ENCODE measurements around the gene COBLL1. TPM values are rescaled to one million over a fixed set of nuclear protein-coding genes. Genes with fewer than 3 reads are reported as not detected.

The COBLL1 gene
- total RNA-seq, 1 experiment from 2014 or later = 5.9 TPM

DNA sequence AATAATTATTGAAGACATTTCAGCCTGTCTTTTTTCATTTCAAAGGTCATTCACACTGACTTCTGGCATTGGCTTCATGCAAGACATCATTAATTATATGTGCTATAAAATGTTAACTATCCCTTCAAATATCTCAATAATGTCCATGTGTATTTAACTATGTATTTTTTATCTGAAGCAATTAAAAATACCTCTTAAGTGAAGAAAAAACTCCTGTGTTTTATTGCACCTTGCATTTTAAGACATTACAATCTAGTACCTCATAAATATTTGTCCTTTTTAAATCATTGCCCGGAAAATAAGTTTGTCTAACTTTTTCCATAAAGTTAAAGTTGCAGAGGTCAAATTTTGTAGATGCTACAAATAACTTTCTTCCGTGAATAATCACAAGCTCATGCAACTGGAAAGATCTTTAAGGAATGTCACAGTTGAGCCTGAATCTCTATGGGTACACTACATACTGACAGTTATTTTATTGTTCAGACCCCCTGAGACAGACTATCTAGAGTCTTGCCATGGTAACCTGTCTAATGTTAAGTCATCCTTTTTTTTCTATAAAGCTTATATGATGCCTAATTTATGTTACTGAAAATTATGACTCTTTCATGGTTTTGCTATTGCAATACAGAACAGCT, 38.4 kb upstream of the COBLL1 start:
- Histone ChIP-seq H3K14ac (ENCODE audit: insufficient read depth, low read length) (no peak overlapping the region), H4K20me1 (ENCODE audit: control insufficient read depth, insufficient read depth, insufficient read length) (no peaks in the 10 kb centered on the region), H3K27me3 (ENCODE audit: insufficient read depth, low read length) (no peaks in the 10 kb centered on the region), H3K18ac (ENCODE audit: insufficient read length, low read depth, low read length) (no peak overlapping the region), H3K4me1 (ENCODE audit: insufficient read depth, low read length) (no peaks in the 10 kb centered on the region), H3K79me1 (ENCODE audit: insufficient read depth, low read depth, low read length, poor library complexity, severe bottlenecking) (no peaks in the 10 kb centered on the region), H2BK20ac (ENCODE audit: low read depth, low read length, poor library complexity, severe bottlenecking) (no peak overlapping the region), H3K23me2 (ENCODE audit: insufficient read length, low read depth, low read length, poor library complexity, severe bottlenecking) (no peaks in the 10 kb centered on the region), H3K56ac (ENCODE audit: insufficient read length, low read depth, low read length) (no peak overlapping the region), H3T11ph (ENCODE audit: low read length) (no peak overlapping the region), H3K4me2 (ENCODE audit: insufficient read depth, insufficient read length, low read length) (no peak overlapping the region), H2AK5ac (ENCODE audit: insufficient read length, low read length) (no peak overlapping the region), H2BK15ac (ENCODE audit: low read depth, low read length) (no peak overlapping the region), H2BK120ac (ENCODE audit: low read depth, low read length, poor library complexity, severe bottlenecking) (no peak overlapping the region), H3K79me2 (ENCODE audit: insufficient read depth, low read length) (no peaks in the 10 kb centered on the region), H3K4ac (ENCODE audit: low read depth, low read length) (no peak overlapping the region), H2BK5ac (ENCODE audit: insufficient read length, low read length) (no peak overlapping the region), H4K91ac (ENCODE audit: insufficient read length, low read depth, low read length) (no peak overlapping the region), H3K23ac (ENCODE audit: insufficient read length, low read depth, low read length) (no peak overlapping the region), H4K8ac (replicated peaks; ENCODE audit: insufficient read length, low read depth, low read length) (no peak overlapping the region), H2AFZ (ENCODE audit: low read length) (no peak overlapping the region), H3K9ac (ENCODE audit: extremely low read depth, insufficient read length, low read length) (no peak overlapping the region), H2BK12ac (ENCODE audit: insufficient read length, low read depth, low read length) (no peak overlapping the region), H3K27ac (ENCODE audit: insufficient read length, low read depth, low read length) (no peak overlapping the region), H3K9me3 (ENCODE audit: control insufficient read depth, low read depth, low read length) (no peaks in the 10 kb centered on the region), H4K5ac (ENCODE audit: insufficient read length, low read depth, low read length) (no peak overlapping the region)
- H3K9me3 Mint-ChIP-seq = no peaks in the 10 kb centered on the region
- no peak for DNase-seq
- no peak for TF ChIP-seq CTCF (conservative IDR thresholded peaks at IDR 0.05)
- no peaks in the 10 kb centered on the region for H3K27me3 Mint-ChIP-seq (ENCODE audit: low read depth)
- H3K36me3 Mint-ChIP-seq (ENCODE audit: insufficient read depth in 1 of 3, low read depth in 3 of 3) = no peaks in the 10 kb centered on the region
- H3K4me1 Mint-ChIP-seq = peaks cover 7 to 8% of the 10 kb centered on the region in 2 experiments
- WGBS (ENCODE audit: extremely low coverage, insufficient read length, low lambda C conversion rate) = no CpG with 5 or more reads among the region's 2 CpGs
- H3K27ac Mint-ChIP-seq = no peak overlapping the region
- no peak overlapping the region for H3K4me3 Mint-ChIP-seq
